ENCODE data around the gene CAMTA1.

GRCh38 chr1:7558481-7558880 lies 773.2 kb downstream of the CAMTA1 start:
- TF ChIP-seq CTCF (IDR thresholded peaks at IDR 0.05; ENCODE audit: poor library complexity) (no peak), EZH2 (IDR thresholded peaks at IDR 0.05; ENCODE audit: borderline replicate concordance) (no peak)

Data from hepatocyte (in vitro differentiated cells).